CD4-positive, alpha-beta T cell treated with Interleukin-17A for 4 hours (primary cell): Measurements from ENCODE around the gene HGFAC.

Experiments used
- DNase-seq: peaks from one replicate; pipeline ENCODE4 v3.0.0-alpha.2; 2020; ENCODE audit warnings: mixed read lengths

The HGFAC gene

GRCh38 chr4:3476341-3476747, 34.6 kb downstream of the HGFAC start:
- no peak for DNase-seq

GRCh38 chr4:3476936-3477749, 35.4 kb downstream of the HGFAC start:
- DNase-seq: no peak

GRCh38 chr4:3477750-3478430, 36.1 kb downstream of the HGFAC start:
- no peak for DNase-seq

- no peak for DNase-seq
Measured at GRCh38 chr4:3478446-3479357, 36.9 kb downstream of the HGFAC start.

- no peak for DNase-seq
Measured at GRCh38 chr4:3479358-3480101, 37.8 kb downstream of the HGFAC start.

- DNase-seq: peak; percentile 77
Measured at GRCh38 chr4:3480528-3481112, 38.9 kb downstream of the HGFAC start.

GRCh38 chr4:3481113-3481531, 39.4 kb downstream of the HGFAC start:
- no peak for DNase-seq

- no peak for DNase-seq
Measured at GRCh38 chr4:3481783-3482393, 40.1 kb downstream of the HGFAC start.

GRCh38 chr4:3482707-3483106, 40.9 kb downstream of the HGFAC start:
- DNase-seq: no peak

- DNase-seq: no peak
Measured at GRCh38 chr4:3483471-3483921, 41.7 kb downstream of the HGFAC start.

- no peak for DNase-seq
Measured at GRCh38 chr4:3484057-3484973, 42.5 kb downstream of the HGFAC start.

GRCh38 chr4:3485011-3485791, 43.4 kb downstream of the HGFAC start:
- no peak for DNase-seq

GRCh38 chr4:3485886-3486540, 44.2 kb downstream of the HGFAC start:
- no peak for DNase-seq

- no peak for DNase-seq
Measured at GRCh38 chr4:3486541-3487540, 45.1 kb downstream of the HGFAC start.

- DNase-seq: no peak
Measured at GRCh38 chr4:3487861-3488260, 46.1 kb downstream of the HGFAC start.

GRCh38 chr4:3488820-3489219, 47.1 kb downstream of the HGFAC start:
- DNase-seq: no peak

- DNase-seq: no peak
Measured at GRCh38 chr4:3489451-3489962, 47.7 kb downstream of the HGFAC start.
